Muscle layer of duodenum (tissue), 2 donors: ENCODE measurements around the gene TSKS.
A peak's percentile ranks its signal among the peaks of the same experiment; 100 is the strongest.

ENCODE experiments used
- H3K27ac ChIP-seq: one replicate; pipeline ENCODE4 v1.7.0; 2013; ENCODE audit warnings: mild to moderate bottlenecking, low read length
- H3K27me3 ChIP-seq: one replicate; pipeline ENCODE4 v1.7.0; 2013; ENCODE audit warnings: low read depth, mild to moderate bottlenecking, control low read depth, low read length
- H3K36me3 ChIP-seq, 2 donors: one replicate each; pipeline ENCODE4 v1.7.0; 2013; ENCODE audit warnings: low read length in 2 of 2, control low read depth in 1 of 2, mild to moderate bottlenecking in 1 of 2; ENCODE audit not compliant: insufficient read depth in 2 of 2, control insufficient read depth in 1 of 2
- H3K4me1 ChIP-seq, 2 donors: one replicate each; pipeline ENCODE4 v1.7.0; 2013; ENCODE audit warnings: low read length in 2 of 2, mild to moderate bottlenecking in 2 of 2, control low read depth in 1 of 2, moderate library complexity in 1 of 2; ENCODE audit not compliant: insufficient read depth in 2 of 2, control insufficient read depth in 1 of 2
- H3K4me3 ChIP-seq, 2 donors: one replicate each; pipeline ENCODE4 v1.7.0; 2013; ENCODE audit warnings: low read length in 2 of 2, low read depth in 1 of 2, mild to moderate bottlenecking in 1 of 2
- H3K9me3 ChIP-seq, 2 donors: one replicate each; pipeline ENCODE4 v1.7.0; 2013; ENCODE audit warnings: low read length in 2 of 2, control low read depth in 1 of 2, mild to moderate bottlenecking in 1 of 2; ENCODE audit not compliant: control insufficient read depth in 1 of 2
- donor health status: healthy.

The TSKS gene

DNA sequence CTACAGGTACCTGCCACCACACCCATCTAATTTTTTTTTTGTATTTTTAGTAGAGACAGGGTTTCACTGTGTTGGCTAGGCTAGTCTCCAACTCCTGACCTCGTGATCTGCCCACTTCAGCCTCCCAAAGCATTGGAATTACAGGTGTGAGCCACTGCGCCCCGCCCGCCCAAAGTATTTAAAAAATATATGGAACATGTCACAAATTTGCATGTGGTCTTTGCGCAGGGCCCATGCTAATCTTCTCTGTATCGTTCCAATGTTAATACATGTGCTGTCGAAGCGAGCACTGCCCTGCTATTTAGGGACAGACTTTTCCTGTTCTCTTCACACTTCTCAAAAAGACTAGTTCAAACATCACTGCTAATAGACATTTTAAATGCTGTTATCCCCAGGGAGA, 1.2 kb upstream of the TSKS start:
- Histone ChIP-seq H3K27ac (no peak overlapping the region), H3K4me1 (peaks cover 16 to 17% of the 10 kb centered on the region in 2 donors), H3K4me3 (no peak overlapping the region), H3K36me3 (no peaks in the 10 kb centered on the region), H3K9me3 (no peaks in the 10 kb centered on the region), H3K27me3 (no peaks in the 10 kb centered on the region)

GRCh38 chr19:49761625-49762311, 1.3 kb downstream of the TSKS start:
- Histone ChIP-seq H3K27me3 (no peaks in the 10 kb centered on the region), H3K4me3 (no peak overlapping the region), H3K9me3 (no peaks in the 10 kb centered on the region), H3K27ac (no peak overlapping the region), H3K36me3 (no peaks in the 10 kb centered on the region), H3K4me1 (peaks cover 0 to 6% of the 10 kb centered on the region in 2 donors)

- no peaks in the 10 kb centered on the region for H3K36me3 ChIP-seq
- H3K4me3 ChIP-seq: no peak overlapping the region
- no peaks in the 10 kb centered on the region for H3K9me3 ChIP-seq
- no peak overlapping the region for H3K27ac ChIP-seq
- peaks cover 0 to 6% of the 10 kb centered on the region in 2 donors for H3K4me1 ChIP-seq
- H3K27me3 ChIP-seq: no peaks in the 10 kb centered on the region
These were observed 1.9 kb downstream of the TSKS start for GRCh38 chr19:49761249-49761624.

DNA sequence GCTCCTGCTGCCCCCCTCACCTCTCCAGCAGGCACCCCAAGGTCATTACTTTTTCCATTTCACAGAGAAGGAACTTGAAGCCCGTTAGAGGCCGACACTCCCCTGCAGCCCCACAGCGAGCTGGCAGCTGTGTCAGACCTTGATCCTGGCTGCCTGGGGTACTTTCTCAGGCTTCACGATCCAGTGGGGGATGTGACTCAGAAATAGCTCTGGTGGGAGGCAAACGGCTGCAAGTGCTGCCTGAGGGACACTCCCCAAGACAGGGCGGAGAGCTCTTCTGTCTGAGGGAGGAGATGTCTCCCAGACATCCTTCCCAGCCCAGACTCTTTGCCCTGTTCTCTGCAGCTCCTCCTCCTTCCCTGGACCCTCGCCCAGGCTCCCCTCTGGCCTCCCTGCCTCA, 4.8 kb downstream of the TSKS start:
- Histone ChIP-seq H3K27me3 (no peaks in the 10 kb centered on the region), H3K4me3 (no peak overlapping the region), H3K27ac (no peak overlapping the region), H3K36me3 (no peaks in the 10 kb centered on the region), H3K9me3 (peaks cover 0 to 6% of the 10 kb centered on the region in 2 donors), H3K4me1 (no peaks in the 10 kb centered on the region)

GRCh38 chr19:49755956-49756355, 7.2 kb downstream of the TSKS start:
- no peak overlapping the region for H3K4me3 ChIP-seq
- no peak overlapping the region for H3K27ac ChIP-seq
- no peaks in the 10 kb centered on the region for H3K4me1 ChIP-seq
- H3K36me3 ChIP-seq: no peaks in the 10 kb centered on the region
- H3K9me3 ChIP-seq: peaks cover 0 to 6% of the 10 kb centered on the region in 2 donors
- no peaks in the 10 kb centered on the region for H3K27me3 ChIP-seq

- peaks cover 0 to 6% of the 10 kb centered on the region in 2 donors for H3K9me3 ChIP-seq
- H3K36me3 ChIP-seq: no peaks in the 10 kb centered on the region
- no peaks in the 10 kb centered on the region for H3K4me1 ChIP-seq
- no peak overlapping the region for H3K4me3 ChIP-seq
- no peak overlapping the region for H3K27ac ChIP-seq
- H3K27me3 ChIP-seq: no peaks in the 10 kb centered on the region
These were observed 10.4 kb downstream of the TSKS start for GRCh38 chr19:49752701-49753100.

GRCh38 chr19:49749771-49750170, 13.3 kb downstream of the TSKS start:
- Histone ChIP-seq H3K9me3 (no peaks in the 10 kb centered on the region), H3K27me3 (no peaks in the 10 kb centered on the region), H3K4me1 (no peaks in the 10 kb centered on the region), H3K36me3 (no peaks in the 10 kb centered on the region), H3K4me3 (no peak overlapping the region), H3K27ac (no peak overlapping the region)

DNA sequence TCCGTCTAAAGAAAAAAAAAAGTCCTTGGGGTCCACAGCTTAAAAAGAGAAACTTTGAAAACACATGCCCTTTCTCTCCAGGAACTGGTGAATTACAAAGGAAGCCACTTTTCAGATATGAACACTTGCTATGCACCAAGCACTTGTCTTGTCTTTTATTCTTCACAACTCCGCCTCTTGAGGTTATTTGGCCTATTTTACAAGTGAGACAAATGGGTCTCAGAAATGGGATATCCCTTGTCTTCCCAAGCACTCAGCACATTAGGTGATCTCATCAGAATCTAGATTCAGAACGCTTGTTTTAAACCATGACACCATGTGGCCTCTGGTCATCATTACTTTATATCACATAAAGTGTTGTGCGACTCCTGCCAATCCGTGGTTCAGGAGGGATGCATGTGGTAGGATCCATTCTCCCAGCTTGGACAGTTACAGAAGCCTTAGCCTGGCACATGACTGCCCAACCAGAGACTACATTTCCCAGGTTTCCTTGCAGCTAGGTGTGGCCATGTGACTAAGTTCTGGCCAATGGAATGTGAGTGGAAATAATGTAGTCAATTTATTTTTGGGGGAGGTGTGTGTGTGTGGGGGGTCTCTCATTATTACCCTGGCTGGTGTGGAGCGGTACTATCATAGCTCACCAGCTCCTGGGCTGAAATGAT, 13.9 kb downstream of the TSKS start:
- Histone ChIP-seq H3K9me3 (no peaks in the 10 kb centered on the region), H3K36me3 (no peaks in the 10 kb centered on the region), H3K27ac (no peak overlapping the region), H3K4me1 (no peaks in the 10 kb centered on the region), H3K4me3 (no peak overlapping the region), H3K27me3 (no peaks in the 10 kb centered on the region)

- Histone ChIP-seq H3K36me3 (no peaks in the 10 kb centered on the region), H3K4me1 (no peaks in the 10 kb centered on the region), H3K27me3 (no peaks in the 10 kb centered on the region), H3K27ac (no peak overlapping the region), H3K9me3 (no peaks in the 10 kb centered on the region), H3K4me3 (peak overlapping the region in 1 of 2 donors; percentile 28)
These were observed 16.7 kb downstream of the TSKS start for GRCh38 chr19:49746206-49746958.

DNA sequence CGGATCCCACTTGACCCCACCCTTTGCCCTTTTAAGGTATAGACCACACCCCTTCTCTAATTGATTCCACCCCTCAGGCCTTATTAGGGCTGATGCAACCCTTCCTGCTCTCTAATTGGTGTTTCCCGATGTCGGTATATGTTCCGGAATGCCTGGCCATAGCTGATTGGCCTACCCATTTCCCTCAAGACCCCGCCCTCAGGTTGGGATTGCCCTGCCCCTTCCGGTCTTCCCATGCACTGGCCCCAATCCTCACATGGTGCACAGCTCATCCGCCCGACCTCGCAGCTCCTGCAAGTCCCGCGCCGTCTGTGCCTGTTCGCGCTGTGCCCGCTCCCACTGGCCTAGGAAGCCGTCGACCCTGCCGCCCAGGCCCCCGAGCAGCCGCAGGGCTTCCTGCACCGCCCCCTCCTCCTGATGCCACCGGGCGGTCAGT, 18.1 kb downstream of the TSKS start:
- no peaks in the 10 kb centered on the region for H3K27me3 ChIP-seq
- H3K9me3 ChIP-seq: no peaks in the 10 kb centered on the region
- H3K36me3 ChIP-seq: no peaks in the 10 kb centered on the region

DNA sequence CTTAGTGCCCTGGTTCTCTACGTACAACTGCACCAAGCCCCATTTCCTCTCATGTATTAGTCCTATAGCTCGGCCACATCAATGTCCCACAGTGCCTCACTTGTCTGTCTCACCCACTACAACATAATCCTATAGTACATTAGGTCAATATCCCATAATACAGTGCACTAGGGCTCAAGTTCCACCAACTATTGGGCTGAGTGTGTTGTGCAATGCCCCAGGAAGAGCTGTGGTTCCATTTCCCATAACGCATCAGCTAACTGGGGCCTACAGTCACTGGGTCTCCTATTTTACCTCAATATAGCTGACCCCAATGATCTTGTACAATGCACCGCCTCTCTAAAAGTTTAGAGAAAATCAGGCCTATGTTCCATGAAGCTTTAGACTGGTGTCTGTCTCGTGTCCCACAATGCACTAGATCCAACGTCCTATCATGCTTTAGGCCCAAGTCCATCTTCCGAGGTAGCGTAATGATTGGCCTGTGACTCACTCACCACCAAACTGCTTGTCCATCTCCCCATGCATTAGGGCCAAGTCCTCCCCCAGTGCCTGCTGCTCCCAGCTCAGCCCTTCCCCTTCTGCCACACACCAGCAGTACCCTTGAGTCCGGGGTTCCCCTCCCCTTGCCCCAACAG, 21.8 kb downstream of the TSKS start:
- Histone ChIP-seq H3K4me1 (no peaks in the 10 kb centered on the region), H3K9me3 (no peaks in the 10 kb centered on the region), H3K4me3 (no peak overlapping the region), H3K27ac (no peak overlapping the region), H3K36me3 (no peaks in the 10 kb centered on the region), H3K27me3 (no peaks in the 10 kb centered on the region)

More for the DNA sequence above, 18.1 kb downstream of the TSKS start:
- no peak overlapping the region for H3K27ac ChIP-seq
- no peak overlapping the region for H3K4me3 ChIP-seq
- H3K4me1 ChIP-seq: no peaks in the 10 kb centered on the region
